ENCODE results near the gene INO80E. TPM values are rescaled to one million over a fixed set of nuclear protein-coding genes. Genes with fewer than 3 reads are reported as not detected.

The INO80E gene
- total RNA-seq, 5 donors from 2014 or later (not counting 1 experiment from before 2014, with no cell fraction given), result 84.8 to 152 (median 128) TPM

DNA sequence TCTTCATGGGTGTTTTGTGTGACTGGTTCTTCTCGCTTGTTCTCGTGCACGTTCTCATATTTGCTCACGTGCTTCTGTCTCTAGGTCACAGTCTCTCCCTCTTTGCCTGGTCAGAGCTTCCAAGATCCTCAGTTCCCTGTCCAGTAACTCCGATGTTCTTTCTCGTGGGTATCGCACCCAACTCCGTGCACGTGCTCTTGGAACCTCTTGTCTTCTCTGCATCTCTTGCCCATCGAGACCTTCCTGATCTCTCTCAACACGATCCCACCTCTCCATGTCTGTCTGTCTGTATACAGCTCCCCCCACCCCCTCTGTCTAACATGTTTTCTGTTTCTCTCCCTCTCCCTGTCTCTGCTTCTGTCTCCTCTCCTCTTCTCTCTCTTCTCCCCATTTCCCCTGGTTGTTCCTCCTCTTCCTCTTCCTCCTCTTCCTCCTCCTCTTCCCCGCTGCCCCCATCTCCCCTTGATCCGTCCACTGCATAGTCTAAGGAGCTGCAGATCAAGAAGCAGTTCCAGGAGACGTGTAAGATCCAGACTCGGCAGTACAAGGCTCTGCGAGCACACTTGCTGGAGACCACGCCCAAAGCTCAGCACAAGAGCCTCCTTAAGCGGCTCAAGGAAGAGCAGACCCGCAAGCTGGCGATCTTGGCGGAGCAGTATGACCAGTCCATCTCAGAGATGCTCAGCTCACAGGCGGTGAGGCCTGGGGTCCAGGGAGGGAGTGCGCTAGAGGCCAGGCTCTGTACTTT lies 6.8 kb upstream of the INO80E start:
- H3K4me1 ChIP-seq (ENCODE audit: control insufficient read depth in 1 of 2, extremely low read depth in 1 of 2, insufficient read depth in 2 of 2, low read length in 2 of 2), result peaks cover 0 to 5% of the 10 kb centered on the region in 2 experiments
- Mint-ChIP-seq H3K9me3 (no peaks in the 10 kb centered on the region), H3K4me3 (no peak overlapping the region), H3K27ac (no peak overlapping the region), H3K27me3 (no peaks in the 10 kb centered on the region), H3K36me3 (peaks cover 34% of the 10 kb centered on the region), H3K4me1 (peaks cover 3 to 6% (median 6%) of the 10 kb centered on the region in 3 donors)
- no peak overlapping the region for H3K4me3 ChIP-seq (ENCODE audit: control insufficient read depth in 1 of 2, extremely low read depth in 1 of 2, low read length in 1 of 2)
- H3K27ac ChIP-seq (ENCODE audit: low read length), result no peak overlapping the region
- ATAC-seq (replicated peaks in 1 of 4) (no peak), DNase-seq (no peak)
- H3K36me3 ChIP-seq (ENCODE audit: control insufficient read depth in 2 of 2, extremely low read depth in 1 of 2, insufficient read depth in 1 of 2, low read length in 1 of 2), result peaks cover 21 to 78% of the 10 kb centered on the region in 2 donors
- no peaks in the 10 kb centered on the region for H3K9me3 ChIP-seq
- POLR2A ChIA-PET, result no interaction called here
- no peaks in the 10 kb centered on the region for H3K27me3 ChIP-seq (replicated peaks in 1 of 2; ENCODE audit: control insufficient read depth in 2 of 2, extremely low read depth in 1 of 2, insufficient read depth in 2 of 2, low read length in 1 of 2)
- CTCF ChIA-PET, result no interaction called here
- WGBS (ENCODE audit: insufficient coverage), result 96% methylated on average over 21 of the region's 23 CpGs

DNA sequence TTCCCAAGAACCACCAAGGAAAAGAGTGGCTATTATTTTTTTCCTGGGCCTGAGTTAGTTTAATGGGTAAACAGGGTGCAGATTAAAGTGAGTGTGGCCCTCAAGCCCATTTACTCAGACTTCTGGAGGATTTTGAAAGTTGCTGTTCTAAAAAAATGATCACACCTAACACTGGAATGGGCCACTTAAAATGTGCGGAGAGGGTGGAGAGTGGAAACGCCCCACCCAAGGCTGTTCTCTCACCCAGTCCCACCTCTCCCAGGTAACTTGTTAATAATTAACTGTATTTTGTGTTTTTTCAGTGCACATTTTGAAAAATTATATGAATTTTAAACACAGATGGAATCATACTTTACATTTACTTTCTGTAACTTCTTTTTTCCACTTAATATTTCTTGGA lies 6.0 kb upstream of the INO80E start:
- no peaks in the 10 kb centered on the region for H3K27me3 ChIP-seq (replicated peaks in 1 of 2; ENCODE audit: control insufficient read depth in 2 of 2, extremely low read depth in 1 of 2, insufficient read depth in 2 of 2, low read length in 1 of 2)
- WGBS (ENCODE audit: insufficient coverage), result no CpG with 5 or more reads among the region's 2 CpGs
- no peaks in the 10 kb centered on the region for H3K9me3 ChIP-seq
- Mint-ChIP-seq H3K36me3 (peaks cover 31% of the 10 kb centered on the region), H3K9me3 (no peaks in the 10 kb centered on the region), H3K4me3 (no peak overlapping the region), H3K27me3 (no peaks in the 10 kb centered on the region), H3K27ac (no peak overlapping the region), H3K4me1 (peaks cover 10 to 14% (median 13%) of the 10 kb centered on the region in 3 donors)
- H3K27ac ChIP-seq (ENCODE audit: low read length), result no peak overlapping the region
- peaks cover 5 to 13% of the 10 kb centered on the region in 2 experiments for H3K4me1 ChIP-seq (ENCODE audit: control insufficient read depth in 1 of 2, extremely low read depth in 1 of 2, insufficient read depth in 2 of 2, low read length in 2 of 2)
- no peak overlapping the region for H3K4me3 ChIP-seq (ENCODE audit: control insufficient read depth in 1 of 2, extremely low read depth in 1 of 2, low read length in 1 of 2)
- ChIA-PET CTCF (no interaction called here), POLR2A (no interaction called here)
- H3K36me3 ChIP-seq (ENCODE audit: control insufficient read depth in 2 of 2, extremely low read depth in 1 of 2, insufficient read depth in 1 of 2, low read length in 1 of 2), result peaks cover 21 to 71% of the 10 kb centered on the region in 2 donors
- no peak for ATAC-seq (replicated peaks in 1 of 4)
- no peak for DNase-seq

DNA sequence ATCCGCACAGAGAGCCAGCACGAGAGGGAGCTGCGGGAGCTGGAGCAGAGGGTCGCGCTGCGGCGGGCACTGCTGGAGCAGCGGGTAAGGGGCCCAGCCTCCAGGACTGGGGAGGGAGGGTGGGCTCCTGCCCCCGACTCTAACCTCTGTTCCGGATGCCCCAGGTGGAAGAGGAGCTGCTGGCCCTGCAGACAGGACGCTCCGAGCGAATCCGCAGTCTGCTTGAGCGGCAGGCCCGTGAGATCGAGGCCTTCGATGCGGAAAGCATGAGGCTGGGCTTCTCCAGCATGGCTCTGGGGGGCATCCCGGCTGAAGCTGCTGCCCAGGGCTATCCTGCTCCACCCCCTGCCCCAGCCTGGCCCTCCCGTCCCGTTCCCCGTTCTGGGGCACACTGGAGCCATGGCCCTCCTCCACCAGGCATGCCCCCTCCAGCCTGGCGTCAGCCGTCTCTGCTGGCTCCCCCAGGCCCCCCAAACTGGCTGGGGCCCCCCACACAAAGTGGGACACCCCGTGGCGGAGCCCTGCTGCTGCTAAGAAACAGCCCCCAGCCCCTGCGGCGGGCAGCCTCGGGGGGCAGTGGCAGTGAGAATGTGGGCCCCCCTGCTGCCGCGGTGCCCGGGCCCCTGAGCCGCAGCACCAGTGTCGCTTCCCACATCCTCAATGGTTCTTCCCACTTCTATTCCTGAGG lies 5.0 kb upstream of the INO80E start:
- H3K4me3 Mint-ChIP-seq, result no peak overlapping the region
- WGBS (ENCODE audit: insufficient coverage), result 97% methylated on average over 18 of the region's 35 CpGs
- Histone ChIP-seq H3K4me1 (ENCODE audit: control insufficient read depth in 1 of 2, extremely low read depth in 1 of 2, insufficient read depth in 2 of 2, low read length in 2 of 2) (peaks cover 5 to 16% of the 10 kb centered on the region in 2 experiments), H3K27ac (ENCODE audit: low read length) (no peak overlapping the region), H3K4me3 (ENCODE audit: control insufficient read depth in 1 of 2, extremely low read depth in 1 of 2, low read length in 1 of 2) (no peak overlapping the region), H3K36me3 (ENCODE audit: control insufficient read depth in 2 of 2, extremely low read depth in 1 of 2, insufficient read depth in 1 of 2, low read length in 1 of 2) (peaks cover 18 to 61% of the 10 kb centered on the region in 2 donors), H3K27me3 (replicated peaks in 1 of 2; ENCODE audit: control insufficient read depth in 2 of 2, extremely low read depth in 1 of 2, insufficient read depth in 2 of 2, low read length in 1 of 2) (no peaks in the 10 kb centered on the region), H3K9me3 (no peaks in the 10 kb centered on the region)
- H3K27ac Mint-ChIP-seq, result no peak overlapping the region
- peaks cover 27% of the 10 kb centered on the region for H3K36me3 Mint-ChIP-seq
- ATAC-seq (replicated peaks in 1 of 4), result no peak
- peaks cover 14 to 23% (median 19%) of the 10 kb centered on the region in 3 donors for H3K4me1 Mint-ChIP-seq
- no peaks in the 10 kb centered on the region for H3K9me3 Mint-ChIP-seq
- ChIA-PET POLR2A (interaction anchor here in 1 of 2 donors (0.6 kb wide), 1 partner anchor 72 kb away, joined by 4 read pairs; no protein-coding TSS in a partner anchor), CTCF (no interaction called here)
- DNase-seq, result no peak
- H3K27me3 Mint-ChIP-seq, result no peaks in the 10 kb centered on the region

DNA sequence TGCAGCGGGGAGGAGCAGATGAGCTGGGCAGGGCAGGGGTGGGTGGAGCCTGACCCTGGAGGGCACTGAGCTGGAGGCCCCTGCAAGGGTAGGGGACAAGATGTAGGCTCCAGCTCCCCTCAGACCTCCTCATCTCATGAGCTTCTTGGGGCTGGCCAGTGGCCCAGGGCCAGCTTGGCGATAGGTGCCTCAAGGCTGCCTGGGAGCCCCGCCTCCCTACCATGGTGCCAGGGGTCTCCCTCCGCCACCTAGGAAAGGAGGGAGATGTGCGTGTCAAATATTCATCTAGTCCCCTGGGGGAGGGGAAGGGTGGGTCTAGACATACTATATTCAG lies 4.5 kb upstream of the INO80E start:
- Histone ChIP-seq H3K36me3 (ENCODE audit: control insufficient read depth in 2 of 2, extremely low read depth in 1 of 2, insufficient read depth in 1 of 2, low read length in 1 of 2) (peaks cover 18 to 56% of the 10 kb centered on the region in 2 donors), H3K9me3 (no peaks in the 10 kb centered on the region), H3K27ac (ENCODE audit: low read length) (no peak overlapping the region), H3K4me1 (ENCODE audit: control insufficient read depth in 1 of 2, extremely low read depth in 1 of 2, insufficient read depth in 2 of 2, low read length in 2 of 2) (peaks cover 6 to 20% of the 10 kb centered on the region in 2 experiments), H3K4me3 (ENCODE audit: control insufficient read depth in 1 of 2, extremely low read depth in 1 of 2, low read length in 1 of 2) (no peak overlapping the region), H3K27me3 (replicated peaks in 1 of 2; ENCODE audit: control insufficient read depth in 2 of 2, extremely low read depth in 1 of 2, insufficient read depth in 2 of 2, low read length in 1 of 2) (no peaks in the 10 kb centered on the region)
- peaks cover 22% of the 10 kb centered on the region for H3K36me3 Mint-ChIP-seq
- DNase-seq, result no peak
- ChIA-PET POLR2A (interaction anchor here in 1 of 2 donors (0.6 kb wide), 1 partner anchor 71 kb away, joined by 4 read pairs; no protein-coding TSS in a partner anchor), CTCF (no interaction called here)
- H3K27ac Mint-ChIP-seq, result no peak overlapping the region
- H3K9me3 Mint-ChIP-seq, result no peaks in the 10 kb centered on the region
- ATAC-seq (replicated peaks in 1 of 4), result no peak
- WGBS (ENCODE audit: insufficient coverage), result no CpG with 5 or more reads among the region's 5 CpGs
- peaks cover 14 to 28% (median 24%) of the 10 kb centered on the region in 3 donors for H3K4me1 Mint-ChIP-seq
- H3K27me3 Mint-ChIP-seq, result no peaks in the 10 kb centered on the region
- H3K4me3 Mint-ChIP-seq, result no peak overlapping the region

DNA sequence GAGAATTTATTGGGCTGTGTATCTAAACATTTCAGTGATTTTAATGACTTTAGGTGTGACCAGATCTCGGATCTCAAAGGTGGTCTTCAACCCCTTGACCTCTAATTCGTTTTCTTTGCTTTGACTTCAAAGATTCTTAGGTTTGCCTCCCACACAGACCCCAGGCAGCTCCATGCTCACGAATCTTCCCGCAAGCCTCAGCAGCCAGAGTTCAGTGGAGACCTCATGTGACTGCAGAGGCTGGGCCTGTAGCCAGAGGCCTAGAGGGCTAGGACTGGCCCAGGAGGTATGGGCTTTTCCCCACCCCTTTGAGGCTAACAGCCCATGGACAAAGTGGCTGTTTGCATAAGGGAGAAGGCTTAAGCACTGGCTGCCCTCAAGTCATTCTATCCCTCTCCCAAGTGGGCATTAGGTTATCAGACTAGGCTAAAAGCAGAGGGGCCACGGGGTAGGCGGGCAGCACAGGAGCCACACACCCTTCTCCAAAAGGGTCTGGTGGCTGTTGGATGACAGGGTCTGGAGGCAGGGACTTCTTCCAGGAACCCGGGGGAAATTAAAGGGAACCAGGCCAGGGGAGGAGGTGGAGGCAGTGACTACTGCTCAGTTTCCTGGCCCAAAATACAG lies 3.6 kb upstream of the INO80E start:
- peak overlapping the region in 2 of 3 donors; percentile 28 to 43 for H3K4me3 Mint-ChIP-seq
- no peaks in the 10 kb centered on the region for H3K9me3 Mint-ChIP-seq
- DNase-seq (no peak), ATAC-seq (replicated peaks in 1 of 4) (no peak)
- 60% methylated on average over 2 of the region's 7 CpGs for WGBS (ENCODE audit: insufficient coverage)
- ChIA-PET CTCF (no interaction called here), POLR2A (no interaction called here)
- H3K27me3 ChIP-seq (replicated peaks in 1 of 2; ENCODE audit: control insufficient read depth in 2 of 2, extremely low read depth in 1 of 2, insufficient read depth in 2 of 2, low read length in 1 of 2), result no peaks in the 10 kb centered on the region
- H3K4me3 ChIP-seq (ENCODE audit: control insufficient read depth in 1 of 2, extremely low read depth in 1 of 2, low read length in 1 of 2), result no peak overlapping the region
- peaks cover 11 to 25% of the 10 kb centered on the region in 2 experiments for H3K4me1 ChIP-seq (ENCODE audit: control insufficient read depth in 1 of 2, extremely low read depth in 1 of 2, insufficient read depth in 2 of 2, low read length in 2 of 2)
- H3K9me3 ChIP-seq, result no peaks in the 10 kb centered on the region
- peaks cover 21 to 34% (median 30%) of the 10 kb centered on the region in 3 donors for H3K4me1 Mint-ChIP-seq
- H3K27ac ChIP-seq (ENCODE audit: low read length), result no peak overlapping the region
- no peaks in the 10 kb centered on the region for H3K27me3 Mint-ChIP-seq
- H3K36me3 Mint-ChIP-seq, result peaks cover 21% of the 10 kb centered on the region
- H3K36me3 ChIP-seq (ENCODE audit: control insufficient read depth in 2 of 2, extremely low read depth in 1 of 2, insufficient read depth in 1 of 2, low read length in 1 of 2), result peaks cover 18 to 47% of the 10 kb centered on the region in 2 donors
- H3K27ac Mint-ChIP-seq, result no peak overlapping the region

DNA sequence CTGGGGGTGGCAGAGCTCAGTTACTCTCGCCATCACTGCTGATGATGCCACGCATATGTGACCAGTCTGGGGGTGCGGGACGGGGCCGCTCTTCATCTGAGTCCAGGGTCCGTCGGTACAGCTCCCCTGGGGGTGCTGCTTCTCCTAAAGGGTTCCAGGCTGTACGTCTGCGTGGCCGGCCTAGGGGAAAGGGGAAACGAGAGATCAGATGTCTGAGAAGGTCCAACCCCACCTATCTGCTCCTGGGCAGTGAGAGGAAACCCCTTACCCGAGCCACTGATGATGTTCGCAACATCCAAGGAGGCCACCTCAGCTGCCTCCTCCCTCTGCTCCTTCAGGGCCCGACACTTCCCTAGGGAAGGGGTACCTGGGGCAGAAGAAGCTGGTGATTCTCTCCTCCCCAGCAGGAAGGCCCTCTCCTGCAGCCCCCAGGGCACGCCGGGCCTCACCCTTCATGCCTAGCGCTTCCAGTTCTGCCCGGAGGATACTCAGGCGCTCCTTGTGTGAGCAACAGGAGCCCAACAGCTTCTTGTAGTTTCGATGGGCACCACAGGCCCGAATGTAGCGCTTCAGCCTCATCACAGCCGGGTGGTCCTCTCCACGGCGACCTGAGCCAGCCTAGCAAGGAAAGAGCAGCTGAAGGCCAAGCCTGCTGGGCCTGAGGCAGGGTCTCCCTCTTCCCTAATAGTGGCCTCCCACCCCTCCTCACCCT lies 2.7 kb upstream of the INO80E start:
- Histone ChIP-seq H3K4me3 (ENCODE audit: control insufficient read depth in 1 of 2, extremely low read depth in 1 of 2, low read length in 1 of 2) (no peak overlapping the region), H3K9me3 (no peaks in the 10 kb centered on the region), H3K4me1 (ENCODE audit: control insufficient read depth in 1 of 2, extremely low read depth in 1 of 2, insufficient read depth in 2 of 2, low read length in 2 of 2) (peaks cover 11 to 29% of the 10 kb centered on the region in 2 experiments), H3K27ac (ENCODE audit: low read length) (no peak overlapping the region), H3K36me3 (ENCODE audit: control insufficient read depth in 2 of 2, extremely low read depth in 1 of 2, insufficient read depth in 1 of 2, low read length in 1 of 2) (peaks cover 14 to 43% of the 10 kb centered on the region in 2 donors), H3K27me3 (replicated peaks in 1 of 2; ENCODE audit: control insufficient read depth in 2 of 2, extremely low read depth in 1 of 2, insufficient read depth in 2 of 2, low read length in 1 of 2) (no peaks in the 10 kb centered on the region)
- ChIA-PET CTCF (interaction anchor here in 1 of 2 donors (0.6 kb wide), 1 partner anchor 32 kb away, joined by 3 read pairs; no protein-coding TSS in a partner anchor), POLR2A (interaction anchor here in 1 of 2 donors (0.6 kb wide), 1 partner anchor 983 kb away, joined by 4 read pairs; no protein-coding TSS in a partner anchor)
- DNase-seq, result no peak
- H3K9me3 Mint-ChIP-seq, result no peaks in the 10 kb centered on the region
- peaks cover 21% of the 10 kb centered on the region for H3K36me3 Mint-ChIP-seq
- no peak overlapping the region for H3K27ac Mint-ChIP-seq
- ATAC-seq (replicated peaks in 1 of 4), result no peak
- H3K4me3 Mint-ChIP-seq, result peak overlapping the region; percentile 96 to 99 (median 97)
- WGBS (ENCODE audit: insufficient coverage), result 97% methylated on average over 17 of the region's 25 CpGs
- no peaks in the 10 kb centered on the region for H3K27me3 Mint-ChIP-seq
- H3K4me1 Mint-ChIP-seq, result peaks cover 26 to 36% (median 34%) of the 10 kb centered on the region in 3 donors
